SH-SY5Y (cell line): ENCODE results near the gene ADARB2.

Experiments
- GATA2 ChIP-seq: IDR thresholded peaks from 2 replicates; pipeline ENCODE4 v1.6.1; 2011; ENCODE audit warnings: mild to moderate bottlenecking, low read depth, low read length
- GATA3 ChIP-seq: IDR thresholded peaks from 2 replicates; pipeline ENCODE4 v1.6.1; 2011; ENCODE audit warnings: low read depth, mild to moderate bottlenecking, low read length, moderate library complexity

DNA sequence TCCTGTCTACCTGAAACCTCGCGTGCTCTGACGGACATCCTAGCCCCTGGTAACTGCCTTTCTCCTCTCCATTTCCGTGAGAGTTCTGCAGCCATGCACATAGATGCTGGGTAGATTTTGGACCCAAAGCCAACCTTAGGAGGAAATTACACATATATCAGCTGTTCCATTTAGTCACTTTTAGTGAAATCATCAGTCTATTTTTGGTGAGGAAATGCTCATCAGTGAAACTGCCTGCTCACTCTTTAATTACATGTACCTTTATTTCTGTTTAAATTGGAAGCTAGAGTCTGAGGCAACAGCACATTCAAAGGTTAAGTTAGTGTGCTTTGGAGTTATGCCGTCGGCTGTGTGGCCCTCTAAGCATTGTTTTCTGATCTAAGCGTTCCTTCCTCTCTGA, 449.8 kb downstream of the ADARB2 start:
- TF ChIP-seq GATA3 (no peak), GATA2 (no peak)
